OCI-LY3 (cell line): Measurements from ENCODE around the gene FAM131A.

Experiments used
- CTCF ChIP-seq: fragments of 200-600, 300-600 bp; sonication (generic); IDR thresholded peaks from 2 replicates; pipeline ENCODE4 v1.5.1; 2014; ENCODE audit warnings: antibody characterized with exemption, low read length, low read depth
- EZH2phosphoT487 ChIP-seq: fragments of 200-600 bp; shearing (Covaris generic); IDR thresholded peaks from 2 replicates; pipeline ENCODE4 v1.6.1; 2018; ENCODE audit warnings: antibody characterized with exemption, mixed run types, low read depth

- no peak for TF ChIP-seq EZH2phosphoT487
- TF ChIP-seq CTCF = no peak
Observed at GRCh38 chr3:184375747-184376461, 38.5 kb downstream of the FAM131A start.
